Medulla oblongata (tissue), 1 donor: ENCODE data around the gene ACIN1.
"Not testable (repeated sequence)": the region's sequence is repeated elsewhere in the genome, so short reads cannot be mapped to it uniquely, and the experiment has no call there.

Source experiments
- DNase-seq: peaks from one replicate; pipeline ENCODE4 v3.0.0-alpha.2; 2015; ENCODE audit errors: extremely low spot score

The ACIN1 gene

GRCh38 chr14:23125011-23125410, 30.1 kb upstream of the ACIN1 start:
- no peak for DNase-seq

- DNase-seq = no peak
Measured at GRCh38 chr14:23124337-23124954, 29.5 kb upstream of the ACIN1 start.

- no peak for DNase-seq
Measured at GRCh38 chr14:23123419-23123818, 28.5 kb upstream of the ACIN1 start.

GRCh38 chr14:23122086-23122485, 27.1 kb upstream of the ACIN1 start:
- DNase-seq = no peak

GRCh38 chr14:23121361-23121771, 26.4 kb upstream of the ACIN1 start:
- peak; percentile 44 for DNase-seq

- peak; percentile 95 for DNase-seq
Measured at GRCh38 chr14:23120541-23121251, 25.8 kb upstream of the ACIN1 start.

GRCh38 chr14:23119363-23120327, 24.7 kb upstream of the ACIN1 start:
- peak; percentile 27 for DNase-seq

- no peak for DNase-seq
Measured at GRCh38 chr14:23118506-23119362, 23.8 kb upstream of the ACIN1 start, which contains the start of gene CEBPE. CEBPE (minus strand) TSS chr14:23119255; CDS start chr14:23119091, 164 bp downstream.

GRCh38 chr14:23117371-23118020, 22.6 kb upstream of the ACIN1 start:
- DNase-seq = no peak

- DNase-seq = no peak
Measured at GRCh38 chr14:23115918-23116317, 21.0 kb upstream of the ACIN1 start.

GRCh38 chr14:23115039-23115731, 20.2 kb upstream of the ACIN1 start:
- no peak for DNase-seq

- DNase-seq = no peak
Measured at GRCh38 chr14:23114669-23115038, 19.7 kb upstream of the ACIN1 start.

- no peak for DNase-seq
Measured at GRCh38 chr14:23114120-23114458, 19.2 kb upstream of the ACIN1 start.

- no peak for DNase-seq
Measured at GRCh38 chr14:23113431-23114119, 18.6 kb upstream of the ACIN1 start.

- DNase-seq = no peak
Measured at GRCh38 chr14:23112359-23113178, 17.6 kb upstream of the ACIN1 start.

GRCh38 chr14:23110579-23111365, 15.8 kb upstream of the ACIN1 start:
- DNase-seq = no peak

GRCh38 chr14:23109769-23110168, 14.8 kb upstream of the ACIN1 start:
- DNase-seq = no peak

GRCh38 chr14:23108169-23108568, 13.2 kb upstream of the ACIN1 start:
- not testable (repeated sequence) for DNase-seq
